Trophoblast cell (in vitro differentiated cells and primary cell): ENCODE data around the gene SPATA21.

Experiments
- DNase-seq, 2 donors: peaks; one replicate each; pipeline ENCODE4 v3.0.0-alpha.2; 2016
- H2AFZ ChIP-seq: 2 replicates; pipeline ENCODE4 v1.6.1; 2013; ENCODE audit warnings: low read length, moderate library complexity, mild to moderate bottlenecking; ENCODE audit not compliant: insufficient read depth, poor library complexity
- H2AK5ac ChIP-seq: 2 replicates; pipeline ENCODE4 v1.6.1; 2013; ENCODE audit warnings: mild to moderate bottlenecking, low read length
- H2BK120ac ChIP-seq: 2 replicates; pipeline ENCODE4 v1.6.1; 2013; ENCODE audit warnings: low read length, mild to moderate bottlenecking, moderate library complexity; ENCODE audit not compliant: insufficient read depth, poor library complexity
- H2BK12ac ChIP-seq: 2 replicates; pipeline ENCODE4 v1.6.1; 2013; ENCODE audit warnings: mild to moderate bottlenecking, low read length, moderate library complexity
- H2BK5ac ChIP-seq: 2 replicates; pipeline ENCODE4 v1.6.1; 2013; ENCODE audit warnings: low read length, low read depth, moderate library complexity, mild to moderate bottlenecking; ENCODE audit not compliant: poor library complexity
- H3K14ac ChIP-seq: 2 replicates; pipeline ENCODE4 v1.6.1; 2013; ENCODE audit warnings: mild to moderate bottlenecking, low read length
- H3K18ac ChIP-seq: 2 replicates; pipeline ENCODE4 v1.6.1; 2013; ENCODE audit warnings: mild to moderate bottlenecking, low read length
- H3K23ac ChIP-seq: 2 replicates; pipeline ENCODE4 v1.6.1; 2013; ENCODE audit warnings: low read length
- H3K27ac ChIP-seq: 2 replicates; pipeline ENCODE4 v1.5.1; 2013; ENCODE audit warnings: low read depth, mild to moderate bottlenecking, inconsistent platforms, low read length, moderate library complexity
- H3K27me3 ChIP-seq: 2 replicates; pipeline ENCODE4 v1.6.1; 2013; ENCODE audit warnings: inconsistent platforms, mild to moderate bottlenecking, low read length, moderate library complexity; ENCODE audit not compliant: insufficient read depth
- H3K36me3 ChIP-seq, 2 experiments: 1 replicate in 1 of 2; 2 replicates in 1 of 2; pipeline ENCODE4 v1.6.1; 2013; ENCODE audit warnings: low read length in 2 of 2, mild to moderate bottlenecking in 2 of 2, moderate library complexity in 1 of 2; ENCODE audit not compliant: insufficient read depth in 2 of 2, control insufficient read depth in 1 of 2
- H3K4ac ChIP-seq: 2 replicates; pipeline ENCODE4 v1.6.1; 2013; ENCODE audit warnings: low read depth, mild to moderate bottlenecking, low read length, moderate library complexity
- H3K4me1 ChIP-seq, 2 experiments: 1 replicate in 1 of 2; 2 replicates in 1 of 2; pipeline ENCODE4 v1.6.1; 2013; ENCODE audit warnings: low read length in 2 of 2, mild to moderate bottlenecking in 2 of 2, moderate library complexity in 1 of 2; ENCODE audit not compliant: insufficient read depth in 2 of 2, control insufficient read depth in 1 of 2
- H3K4me2 ChIP-seq: 2 replicates; pipeline ENCODE4 v1.6.1; 2013; ENCODE audit warnings: inconsistent platforms, mild to moderate bottlenecking, low read length, moderate library complexity
- H3K4me3 ChIP-seq: 2 replicates; pipeline ENCODE4 v1.5.1; 2013; ENCODE audit warnings: mild to moderate bottlenecking, low read depth, low read length, inconsistent platforms
- H3K79me1 ChIP-seq: one replicate; pipeline ENCODE4 v1.6.1; 2013; ENCODE audit warnings: low read length
- H3K79me2 ChIP-seq: 2 replicates; pipeline ENCODE4 v1.6.1; 2013; ENCODE audit warnings: low read length, mild to moderate bottlenecking; ENCODE audit not compliant: control insufficient read depth, insufficient read depth, poor library complexity
- H3K9ac ChIP-seq: 2 replicates; pipeline ENCODE4 v1.6.1; 2013; ENCODE audit warnings: mild to moderate bottlenecking, low read length
- H3K9me3 ChIP-seq: 2 replicates; pipeline ENCODE4 v1.6.1; 2013; ENCODE audit warnings: low read depth, mild to moderate bottlenecking, control low read depth, inconsistent platforms, low read length; ENCODE audit not compliant: insufficient read depth
- H4K12ac ChIP-seq: 2 replicates; pipeline ENCODE4 v1.6.1; 2013; ENCODE audit warnings: low read depth, mild to moderate bottlenecking, low read length, moderate library complexity
- H4K8ac ChIP-seq: 2 replicates; pipeline ENCODE4 v1.6.1; 2013; ENCODE audit warnings: low read depth, mild to moderate bottlenecking, low read length, moderate library complexity
- H4K91ac ChIP-seq: one replicate; pipeline ENCODE4 v1.6.1; 2013; ENCODE audit warnings: low read depth, mild to moderate bottlenecking, low read length, moderate library complexity
- WGBS: extraction: QIAGEN DNeasy Blood & Tissue Kit; methylation state at CpG from one replicate; pipeline ENCODE4 v1.1.7; 2013; ENCODE audit warnings: missing lambda C conversion rate; ENCODE audit not compliant: insufficient read length, insufficient coverage; ENCODE audit errors: extremely low coverage; 5-methylcytosine and 5-hydroxymethylcytosine counted together

The SPATA21 gene

DNA sequence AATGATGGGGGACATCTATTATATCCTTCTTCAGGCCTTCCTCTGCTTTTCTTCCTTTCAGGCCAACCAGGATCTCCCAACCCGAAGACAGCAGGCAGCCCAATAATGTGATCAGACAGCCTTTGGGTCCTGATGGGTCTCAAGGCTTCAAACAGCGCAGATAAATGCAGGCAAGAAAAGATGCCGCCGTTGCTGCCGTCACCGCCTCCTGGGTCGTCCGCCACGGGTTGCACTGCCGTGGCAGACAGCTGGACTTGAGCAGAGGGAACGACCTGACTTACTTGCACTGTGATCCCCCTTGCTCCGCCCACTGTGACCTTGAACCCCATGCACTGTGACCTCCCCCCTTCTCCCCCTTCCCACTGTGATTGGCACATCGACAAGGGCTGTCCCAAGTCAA lies 42.2 kb downstream of the SPATA21 start:
- no peak overlapping the region for H3K14ac ChIP-seq

DNA sequence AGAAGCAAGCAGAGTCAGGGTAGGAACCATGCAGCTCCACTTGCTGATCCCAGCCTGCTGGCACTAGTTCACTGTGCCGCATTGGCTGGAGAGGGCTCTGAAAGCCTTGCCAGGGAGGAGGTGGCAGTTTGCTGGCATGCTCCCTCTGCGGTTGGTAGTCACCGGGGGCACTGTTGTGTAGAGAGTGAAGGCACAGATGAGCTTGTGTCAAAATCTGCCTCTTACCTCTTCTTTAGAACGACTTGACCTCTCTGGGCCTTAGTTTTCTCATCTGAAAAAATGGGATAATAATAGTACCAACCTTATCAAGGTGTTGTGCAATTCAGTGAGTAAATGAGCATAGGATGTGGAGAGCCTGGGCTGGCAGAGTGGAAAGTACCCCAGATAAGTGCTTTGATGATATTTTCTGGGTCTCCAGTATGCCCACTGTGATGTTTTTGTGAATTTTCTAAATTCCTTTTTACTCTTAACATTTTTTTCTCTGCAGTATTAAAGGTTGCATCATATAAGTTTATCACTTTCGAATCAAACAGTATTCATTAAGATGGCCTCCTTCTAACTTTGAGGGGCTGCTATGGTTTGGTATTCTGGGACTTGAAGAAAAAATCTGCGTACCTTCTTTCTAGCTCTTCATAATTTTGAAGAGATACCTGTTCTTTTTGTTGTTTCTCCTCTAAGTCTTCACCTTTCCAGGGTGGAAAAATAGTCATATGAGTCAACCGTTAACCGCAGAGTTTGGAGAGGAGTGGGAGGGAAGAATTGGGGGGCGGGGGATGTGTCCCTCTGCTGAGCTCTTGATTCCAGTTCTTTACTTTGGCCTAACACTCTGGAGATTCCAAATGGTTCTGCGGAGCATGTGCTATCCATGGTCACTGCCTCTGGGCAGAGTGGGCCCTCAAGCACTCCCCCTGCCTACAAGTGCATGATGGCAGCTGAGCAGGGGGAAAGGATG lies 43.4 kb downstream of the SPATA21 start:
- Histone ChIP-seq H4K12ac (no peak overlapping the region), H2BK12ac (no peak overlapping the region), H3K27ac (no peak overlapping the region), H4K8ac (no peak overlapping the region), H3K79me1 (no peaks in the 10 kb centered on the region), H3K23ac (no peak overlapping the region), H3K27me3 (no peaks in the 10 kb centered on the region), H2AK5ac (no peak overlapping the region), H3K4ac (no peak overlapping the region), H3K4me2 (no peak overlapping the region), H4K91ac (no peak overlapping the region), H3K18ac (peak overlapping the region; percentile 21), H2BK5ac (no peak overlapping the region), H3K9ac (no peak overlapping the region), H2BK120ac (no peak overlapping the region), H3K9me3 (no peaks in the 10 kb centered on the region), H3K4me3 (no peak overlapping the region), H3K14ac (no peak overlapping the region), H3K4me1 (peaks cover 2 to 10% of the 10 kb centered on the region in 2 experiments), H2AFZ (no peak overlapping the region), H3K79me2 (peaks cover 7% of the 10 kb centered on the region), H3K36me3 (peaks cover 45 to 54% of the 10 kb centered on the region in 2 experiments)
- no CpG with 5 or more reads among the region's 10 CpGs for WGBS
- DNase-seq, result no peak

More for the DNA sequence above, 42.2 kb downstream of the SPATA21 start:
- H2BK12ac ChIP-seq, result no peak overlapping the region
- no peak overlapping the region for H4K12ac ChIP-seq
- peaks cover 2 to 5% of the 10 kb centered on the region in 2 experiments for H3K4me1 ChIP-seq
- H3K18ac ChIP-seq, result no peak overlapping the region
- H3K9me3 ChIP-seq, result no peaks in the 10 kb centered on the region
- H3K27me3 ChIP-seq, result no peaks in the 10 kb centered on the region
- H4K91ac ChIP-seq, result no peak overlapping the region
- no peak overlapping the region for H2AFZ ChIP-seq
- no peak overlapping the region for H4K8ac ChIP-seq
- no peak overlapping the region for H3K9ac ChIP-seq
- WGBS, result no CpG with 5 or more reads among the region's 13 CpGs
- H3K79me2 ChIP-seq, result peaks cover 7% of the 10 kb centered on the region
- H3K23ac ChIP-seq, result no peak overlapping the region
- H3K4ac ChIP-seq, result no peak overlapping the region
- DNase-seq, result no peak
- H3K36me3 ChIP-seq, result peaks cover 45 to 62% of the 10 kb centered on the region in 2 experiments
- H3K4me2 ChIP-seq, result no peak overlapping the region
- no peaks in the 10 kb centered on the region for H3K79me1 ChIP-seq
- H3K4me3 ChIP-seq, result no peak overlapping the region
- H3K27ac ChIP-seq, result no peak overlapping the region
- no peak overlapping the region for H2BK5ac ChIP-seq
- H2AK5ac ChIP-seq, result no peak overlapping the region
- no peak overlapping the region for H2BK120ac ChIP-seq

DNA sequence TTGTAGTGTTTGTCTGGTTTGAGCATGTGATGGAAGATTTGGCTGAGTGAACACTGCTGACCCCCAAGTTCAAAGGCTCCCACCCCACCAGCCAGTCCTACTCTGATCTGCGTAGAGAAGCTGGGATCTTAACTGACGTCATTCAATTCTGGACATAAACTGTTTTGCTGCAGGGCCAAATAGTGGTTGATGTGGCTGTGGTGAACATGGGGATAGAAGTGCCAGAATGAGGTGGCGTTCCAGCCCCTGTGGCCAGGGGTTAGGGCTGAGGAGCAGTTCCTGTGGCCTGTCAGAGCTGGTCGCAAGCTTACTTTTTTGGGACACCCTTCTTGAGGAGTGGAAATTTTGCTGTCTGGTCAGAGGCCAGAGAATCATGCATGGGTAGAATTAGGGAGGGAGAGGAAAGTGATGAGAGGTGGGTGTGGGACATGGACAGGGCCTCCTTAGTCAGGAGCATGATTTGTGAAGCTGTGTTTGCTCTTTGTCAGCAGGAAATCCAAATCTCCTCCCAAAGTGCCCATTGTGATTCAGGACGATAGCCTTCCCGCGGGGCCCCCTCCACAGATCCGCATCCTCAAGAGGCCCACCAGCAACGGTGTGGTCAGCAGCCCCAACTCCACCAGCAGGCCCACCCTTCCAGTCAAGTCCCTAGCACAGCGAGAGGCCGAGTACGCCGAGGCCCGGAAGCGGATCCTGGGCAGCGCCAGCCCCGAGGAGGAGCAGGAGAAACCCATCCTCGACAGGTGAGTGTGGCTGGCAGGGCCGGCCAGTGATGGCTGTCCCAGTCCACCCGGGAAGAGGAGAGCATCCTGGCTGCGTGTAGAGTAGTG lies 44.3 kb downstream of the SPATA21 start:
- no peak overlapping the region for H3K14ac ChIP-seq
- H3K18ac ChIP-seq, result peak overlapping the region; percentile 21
- H3K27me3 ChIP-seq, result no peaks in the 10 kb centered on the region
- H3K79me1 ChIP-seq, result no peaks in the 10 kb centered on the region
- peaks cover 38 to 45% of the 10 kb centered on the region in 2 experiments for H3K36me3 ChIP-seq
- no peak overlapping the region for H2BK12ac ChIP-seq
- H2AK5ac ChIP-seq, result no peak overlapping the region
- no peak overlapping the region for H3K9ac ChIP-seq
- peaks cover 7% of the 10 kb centered on the region for H3K79me2 ChIP-seq
- H4K8ac ChIP-seq, result no peak overlapping the region
- H3K4me3 ChIP-seq, result no peak overlapping the region
- H2BK120ac ChIP-seq, result no peak overlapping the region
- H3K4me1 ChIP-seq, result peaks cover 2 to 10% of the 10 kb centered on the region in 2 experiments
- no peak overlapping the region for H4K12ac ChIP-seq
- no CpG with 5 or more reads among the region's 21 CpGs for WGBS
- DNase-seq, result no peak
- H3K23ac ChIP-seq, result no peak overlapping the region
- H2BK5ac ChIP-seq, result no peak overlapping the region
- peak overlapping the region; percentile 29 for H3K4ac ChIP-seq
- no peak overlapping the region for H3K27ac ChIP-seq
- no peaks in the 10 kb centered on the region for H3K9me3 ChIP-seq
- H3K4me2 ChIP-seq, result no peak overlapping the region
- H2AFZ ChIP-seq, result no peak overlapping the region
- no peak overlapping the region for H4K91ac ChIP-seq

DNA sequence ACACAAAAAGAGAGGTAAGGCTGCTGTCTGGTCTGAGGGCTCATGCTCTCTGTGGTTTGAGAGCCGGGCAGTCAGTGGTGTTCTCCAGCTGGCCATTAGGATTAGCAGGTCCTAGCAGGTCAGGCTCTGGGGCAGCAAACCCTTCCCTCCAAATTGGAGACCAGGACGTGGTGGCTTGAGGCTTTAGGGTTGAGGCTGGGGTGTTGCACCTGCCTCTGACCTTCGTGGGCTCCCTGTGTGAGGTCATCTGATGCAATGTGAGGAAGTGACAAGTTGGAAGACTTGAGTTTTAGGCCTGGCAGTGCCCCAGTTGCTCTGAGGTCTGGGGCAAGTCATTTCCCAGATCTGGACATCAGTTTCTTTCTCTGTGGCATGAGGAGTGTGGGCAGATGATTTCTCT lies 45.8 kb downstream of the SPATA21 start:
- H4K8ac ChIP-seq, result no peak overlapping the region
- H3K4me2 ChIP-seq, result no peak overlapping the region
- H3K4me3 ChIP-seq, result no peak overlapping the region
- no peak overlapping the region for H3K27ac ChIP-seq
- no CpG with 5 or more reads among the region's 3 CpGs for WGBS
- no peak overlapping the region for H4K91ac ChIP-seq
- H3K27me3 ChIP-seq, result no peaks in the 10 kb centered on the region
- H3K79me2 ChIP-seq, result peaks cover 7% of the 10 kb centered on the region
- DNase-seq, result no peak
- H2AK5ac ChIP-seq, result no peak overlapping the region
- no peak overlapping the region for H2BK5ac ChIP-seq
- H4K12ac ChIP-seq, result no peak overlapping the region
- H3K36me3 ChIP-seq, result peaks cover 27 to 32% of the 10 kb centered on the region in 2 experiments
- no peak overlapping the region for H2AFZ ChIP-seq
- H3K18ac ChIP-seq, result no peak overlapping the region
- H3K79me1 ChIP-seq, result no peaks in the 10 kb centered on the region
- H3K9me3 ChIP-seq, result no peaks in the 10 kb centered on the region
- no peak overlapping the region for H3K14ac ChIP-seq
- H3K4ac ChIP-seq, result peak overlapping the region; percentile 13
- H2BK12ac ChIP-seq, result no peak overlapping the region
- H3K23ac ChIP-seq, result no peak overlapping the region
- no peak overlapping the region for H2BK120ac ChIP-seq
- peaks cover 2 to 10% of the 10 kb centered on the region in 2 experiments for H3K4me1 ChIP-seq
- H3K9ac ChIP-seq, result no peak overlapping the region
